IPS-18c (cell line): ENCODE measurements around the gene GOPC.
"Not testable (repeated sequence)": the region's sequence is repeated elsewhere in the genome, so short reads cannot be mapped to it uniquely, and the experiment has no call there.

Experiments used
- H3K4me3 ChIP-seq: 2 replicates; pipeline ENCODE4 v1.7.0; 2013; ENCODE audit warnings: low read depth, mild to moderate bottlenecking, low read length, moderate library complexity; ENCODE audit not compliant: insufficient read depth
- H3K9me3 ChIP-seq: one replicate; pipeline ENCODE4 v1.6.1; 2013; ENCODE audit warnings: mild to moderate bottlenecking, low read length, moderate library complexity; ENCODE audit not compliant: control insufficient read depth, insufficient read depth

The GOPC gene

GRCh38 chr6:117602151-117602898 is at the start of gene GOPC:
Gene GOPC, minus strand, starts transcription at chr6:117602511. Its CDS starts 223 bp downstream, at chr6:117602288.
- peaks cover 3% of the 10 kb centered on the region for H3K9me3 ChIP-seq
- peak within 1 kb of the TSS; percentile 79 for H3K4me3 ChIP-seq

- H3K9me3 ChIP-seq, H3K4me3 ChIP-seq: not testable (repeated sequence)
Observed at GRCh38 chr6:117651984-117652383, 49.7 kb upstream of the GOPC start.

- no peak overlapping the region for H3K4me3 ChIP-seq
- H3K9me3 ChIP-seq, result no peaks in the 10 kb centered on the region
Observed at GRCh38 chr6:117642976-117643375, 40.7 kb upstream of the GOPC start.

DNA sequence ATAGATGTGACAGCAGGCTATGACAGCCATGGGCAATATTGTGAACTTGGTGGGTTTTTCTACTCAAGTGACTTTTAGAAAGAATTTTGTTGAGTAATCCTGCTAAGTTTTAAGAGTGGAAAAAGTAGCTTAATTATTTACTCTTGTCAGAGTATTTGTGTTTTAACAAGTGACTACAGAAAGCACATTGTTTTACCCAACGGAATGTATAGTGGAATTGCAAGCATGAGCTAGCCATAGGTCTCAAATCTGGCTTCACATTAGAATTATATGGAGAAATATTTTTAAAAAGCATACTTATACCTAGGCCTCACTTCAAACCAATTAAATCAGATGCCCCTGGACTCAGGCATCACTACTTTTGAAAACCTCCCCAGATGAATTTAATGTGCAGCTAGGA is 35.5 kb upstream of the GOPC start:
- peaks cover 2% of the 10 kb centered on the region for H3K9me3 ChIP-seq

GRCh38 chr6:117629119-117629660 is 26.9 kb upstream of the GOPC start:
- Histone ChIP-seq H3K4me3 (no peak overlapping the region), H3K9me3 (peaks cover 2% of the 10 kb centered on the region)

More for the DNA sequence above, 35.5 kb upstream of the GOPC start:
- no peak overlapping the region for H3K4me3 ChIP-seq

DNA sequence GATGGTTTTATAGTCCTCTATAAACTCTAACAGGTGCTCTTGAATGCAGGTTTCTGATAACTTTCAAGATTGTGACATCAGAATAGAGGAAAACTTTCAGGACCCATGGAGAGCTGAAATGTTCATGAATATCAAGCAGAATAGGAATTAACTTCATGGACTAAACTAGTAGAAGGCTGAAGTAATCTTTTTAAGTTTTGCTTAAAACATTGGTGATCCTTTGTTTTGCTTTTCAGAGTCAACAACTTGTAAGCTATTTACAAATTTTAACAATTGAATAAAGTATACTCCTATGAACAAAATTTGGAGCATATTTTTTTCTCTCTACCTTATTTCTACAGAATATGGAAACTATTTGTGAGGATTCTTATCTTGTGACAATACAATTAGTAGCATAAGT is 25.2 kb upstream of the GOPC start:
- no peak overlapping the region for H3K4me3 ChIP-seq
- H3K9me3 ChIP-seq, result peaks cover 2% of the 10 kb centered on the region

- Histone ChIP-seq H3K9me3 (peaks cover 2% of the 10 kb centered on the region), H3K4me3 (no peak overlapping the region)
Observed at GRCh38 chr6:117624869-117625481, 22.7 kb upstream of the GOPC start.

DNA sequence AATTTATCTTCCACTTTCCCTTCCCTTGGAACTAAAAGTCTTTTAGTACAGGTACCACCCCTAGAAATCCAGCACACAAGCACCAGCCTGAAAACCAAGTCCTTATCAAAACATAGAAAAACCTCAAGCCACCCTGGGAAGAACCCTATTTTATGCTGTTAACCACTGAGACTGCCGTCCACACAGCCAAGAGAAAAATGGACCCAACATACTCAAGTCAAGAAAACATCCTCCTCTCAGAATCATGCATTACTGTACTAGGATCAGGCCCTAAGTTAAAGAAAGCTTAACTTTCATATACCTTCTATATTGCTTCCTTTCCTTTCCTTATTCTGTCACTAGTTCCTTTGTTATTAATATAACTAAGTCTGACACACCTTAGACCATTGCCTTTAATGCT is 16.9 kb upstream of the GOPC start:
- H3K4me3 ChIP-seq, result no peak overlapping the region
- no peaks in the 10 kb centered on the region for H3K9me3 ChIP-seq

- Histone ChIP-seq H3K9me3 (no peaks in the 10 kb centered on the region), H3K4me3 (no peak overlapping the region)
Observed at GRCh38 chr6:117617210-117618035, 15.1 kb upstream of the GOPC start.

DNA sequence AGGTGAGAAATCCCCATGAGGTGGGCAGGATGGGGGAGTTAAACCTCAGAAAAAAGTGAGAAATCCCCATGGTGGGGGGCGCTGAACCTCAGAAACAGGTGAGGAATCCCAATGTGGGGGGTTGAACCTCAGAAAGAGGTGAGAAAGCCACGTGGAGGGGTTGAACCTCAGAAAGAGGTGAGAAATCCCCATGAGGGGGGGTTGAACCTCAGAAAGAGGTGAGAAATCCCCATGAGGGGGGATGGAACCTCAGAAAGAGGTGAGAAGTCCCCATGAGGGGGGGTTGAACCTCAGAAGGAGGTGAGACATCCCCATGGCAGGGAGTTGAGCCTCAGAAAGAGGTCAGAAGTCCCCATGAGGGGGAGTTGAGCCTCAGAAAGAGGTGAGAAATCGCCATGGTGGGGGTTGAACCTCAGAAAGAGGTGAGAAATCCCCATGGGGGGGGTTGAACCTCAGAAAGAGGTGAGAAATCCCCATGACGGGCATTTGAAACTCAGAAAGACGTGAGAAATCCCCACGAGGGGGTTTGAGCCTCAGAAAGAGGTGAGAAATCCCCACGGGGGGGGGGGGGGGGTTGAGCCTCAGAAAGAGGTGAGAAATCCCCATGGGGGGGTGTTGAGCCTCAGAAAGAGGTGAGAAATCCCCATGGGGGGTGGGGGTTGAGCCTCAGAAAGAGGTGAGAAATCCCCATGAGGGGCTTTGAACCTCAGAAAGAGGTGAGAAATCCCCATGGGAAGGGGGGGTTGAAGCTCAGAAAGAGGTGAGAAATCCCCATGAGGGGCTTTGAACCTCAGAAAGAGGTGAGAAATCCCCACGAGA is 14.3 kb upstream of the GOPC start:
- Histone ChIP-seq H3K9me3 (no peaks in the 10 kb centered on the region), H3K4me3 (no peak overlapping the region)

DNA sequence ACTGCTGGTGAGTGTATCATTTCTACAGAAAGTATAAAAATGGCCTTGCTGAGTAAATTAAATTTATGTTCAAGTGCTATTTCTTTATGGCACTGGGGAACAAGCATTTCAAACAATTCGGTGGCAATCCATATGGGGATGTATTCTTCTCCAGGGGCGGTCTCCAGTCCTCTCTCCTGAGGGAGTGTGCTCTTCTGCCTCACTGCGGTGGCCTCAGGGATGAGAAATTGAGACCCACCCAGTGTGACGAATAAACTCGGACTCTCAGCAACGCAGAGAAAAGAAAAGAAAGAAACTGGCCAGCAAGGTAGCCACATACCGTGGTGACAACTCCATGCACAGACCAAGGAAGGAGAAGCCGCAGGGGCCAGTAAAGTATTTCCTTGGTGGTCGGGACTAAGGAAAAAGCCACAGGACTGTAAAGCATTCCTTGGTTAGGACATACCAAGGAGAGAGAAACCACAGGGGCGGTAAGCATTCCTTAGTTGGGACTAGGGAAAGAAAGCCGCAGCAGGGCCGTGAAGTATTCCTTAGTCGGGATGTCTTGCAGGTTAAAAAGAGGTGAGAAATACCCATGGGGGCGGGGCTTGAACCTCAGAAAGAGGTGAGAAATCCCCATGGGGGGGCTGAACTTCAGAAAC is 13.6 kb upstream of the GOPC start:
- H3K4me3 ChIP-seq, result no peak overlapping the region
- no peaks in the 10 kb centered on the region for H3K9me3 ChIP-seq

- no peaks in the 10 kb centered on the region for H3K9me3 ChIP-seq
- no peak overlapping the region for H3K4me3 ChIP-seq
Observed at GRCh38 chr6:117613920-117614560, 11.7 kb upstream of the GOPC start.

DNA sequence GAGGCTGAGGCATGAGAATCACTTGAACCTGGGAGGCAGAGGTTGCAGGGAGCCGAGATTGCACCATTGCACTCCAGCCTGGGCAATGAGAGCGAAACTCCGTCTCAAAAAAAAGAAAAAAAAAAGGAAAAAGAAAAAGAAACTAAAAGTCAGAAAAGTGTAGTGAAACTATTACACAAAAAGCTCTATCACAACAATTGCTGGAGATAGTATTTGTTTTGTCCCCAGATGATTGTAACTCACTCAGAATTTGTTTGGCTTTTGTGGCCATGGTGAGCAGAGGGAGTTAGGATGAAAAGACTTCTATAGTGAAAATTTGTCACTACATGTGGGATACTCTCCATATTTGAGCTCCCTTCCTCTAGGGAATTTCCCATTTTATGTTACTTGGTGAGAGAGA is 5.2 kb upstream of the GOPC start:
- H3K4me3 ChIP-seq, result no peak overlapping the region
- H3K9me3 ChIP-seq, result no peaks in the 10 kb centered on the region

DNA sequence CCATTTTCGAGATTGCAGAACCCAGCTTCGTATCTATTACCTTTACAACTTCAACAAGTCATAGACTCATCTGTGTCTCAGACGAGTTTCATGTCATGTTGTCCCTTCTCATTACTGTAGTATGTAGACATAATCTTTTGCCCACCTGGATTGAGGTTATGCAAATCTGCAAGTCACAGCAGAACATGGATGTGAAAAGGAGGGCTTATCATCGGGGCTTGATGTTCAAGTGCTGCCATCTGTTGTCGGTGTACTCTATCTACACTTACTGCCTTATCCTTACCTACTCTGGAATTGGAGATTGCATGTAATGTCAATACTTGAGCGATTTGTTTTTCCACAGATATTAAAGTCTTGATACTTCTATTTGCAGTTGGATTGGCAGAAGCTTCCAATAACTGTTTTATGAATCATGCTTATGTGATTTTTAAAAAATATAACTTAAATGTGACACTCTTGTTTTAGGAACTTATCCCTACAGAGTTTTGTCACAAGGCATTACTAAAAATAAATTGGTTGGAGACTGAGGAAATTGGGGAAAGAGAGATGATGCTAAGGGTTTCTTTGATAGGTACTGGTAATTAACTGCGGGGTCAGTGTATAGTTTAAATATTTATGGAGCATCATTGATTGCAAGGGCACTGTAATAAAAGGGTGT is 3.0 kb upstream of the GOPC start:
- Histone ChIP-seq H3K4me3 (no peak overlapping the region), H3K9me3 (no peaks in the 10 kb centered on the region)

DNA sequence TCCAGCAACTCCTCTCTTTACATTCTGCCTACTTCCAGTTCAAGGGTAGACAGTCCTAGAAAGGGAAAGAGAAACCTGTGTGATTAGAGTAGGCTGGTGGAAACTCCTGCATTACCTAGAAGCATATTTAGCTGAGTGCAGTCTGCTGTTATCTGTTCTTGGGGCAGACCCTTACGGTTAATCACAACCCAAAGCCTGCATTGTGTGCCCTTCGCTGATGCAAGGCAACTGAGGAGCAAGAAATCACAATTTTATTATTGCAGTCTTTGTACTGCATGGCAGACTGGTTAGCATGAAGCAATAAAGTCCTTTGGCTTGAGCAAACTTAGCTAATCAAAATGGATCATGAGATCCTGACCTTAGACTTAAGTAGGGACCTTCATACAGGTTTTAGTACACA is 1.5 kb upstream of the GOPC start:
- H3K4me3 ChIP-seq, result no peak overlapping the region

More for the DNA sequence above, 1.5 kb upstream of the GOPC start:
- no peaks in the 10 kb centered on the region for H3K9me3 ChIP-seq
